ENCODE data around the gene MYPN.
"Not testable (repeated sequence)": the region's sequence is repeated elsewhere in the genome, so short reads cannot be mapped to it uniquely, and the experiment has no call there.

Gene MYPN

GRCh38 chr10:68237173-68237572 lies 127.9 kb downstream of the MYPN start:
- no peak for DNase-seq

DNA sequence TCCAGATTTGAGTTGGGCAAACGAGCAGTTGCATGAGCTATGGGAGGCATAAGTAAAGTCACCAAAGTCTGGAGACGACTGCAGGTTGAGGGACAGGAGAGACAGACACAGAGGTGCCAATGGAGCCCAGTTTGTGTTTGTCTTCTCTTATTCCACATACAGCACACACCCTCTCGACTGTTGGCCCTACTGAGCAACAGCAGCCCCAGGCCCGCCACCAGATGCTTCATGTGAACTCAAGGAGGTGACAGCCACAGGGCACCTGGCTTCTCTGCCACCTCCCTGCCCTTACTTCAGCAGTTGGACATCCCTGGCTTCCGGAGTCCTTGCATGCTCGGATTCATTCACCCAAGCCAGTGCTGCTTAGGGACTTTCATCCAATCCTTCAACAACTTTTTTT lies 129.1 kb downstream of the MYPN start:
- no peak for DNase-seq

- no peak for DNase-seq
Measured at GRCh38 chr10:68239069-68239468, 129.8 kb downstream of the MYPN start.

GRCh38 chr10:68239596-68240150 lies 130.4 kb downstream of the MYPN start:
- DNase-seq: no peak

DNA sequence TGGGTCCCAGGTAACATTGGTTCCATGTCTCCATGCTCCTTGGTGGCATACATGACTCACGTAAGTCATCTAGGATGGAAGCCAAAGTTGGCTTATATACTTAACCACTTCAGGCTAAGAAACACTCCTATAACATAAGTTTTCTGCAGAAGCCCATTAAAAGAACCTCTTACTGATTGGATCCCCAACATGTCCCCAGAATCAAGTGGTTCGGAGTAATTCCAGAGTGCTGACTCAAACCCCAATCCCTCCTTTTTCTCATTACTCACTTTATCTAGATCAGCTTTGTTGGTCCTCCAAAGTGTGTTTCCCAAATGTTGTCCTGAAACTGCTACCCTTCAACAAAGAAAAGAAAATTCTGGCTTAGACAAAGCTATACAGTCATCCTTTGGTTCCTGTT lies 132.8 kb downstream of the MYPN start:
- DNase-seq: no peak

DNA sequence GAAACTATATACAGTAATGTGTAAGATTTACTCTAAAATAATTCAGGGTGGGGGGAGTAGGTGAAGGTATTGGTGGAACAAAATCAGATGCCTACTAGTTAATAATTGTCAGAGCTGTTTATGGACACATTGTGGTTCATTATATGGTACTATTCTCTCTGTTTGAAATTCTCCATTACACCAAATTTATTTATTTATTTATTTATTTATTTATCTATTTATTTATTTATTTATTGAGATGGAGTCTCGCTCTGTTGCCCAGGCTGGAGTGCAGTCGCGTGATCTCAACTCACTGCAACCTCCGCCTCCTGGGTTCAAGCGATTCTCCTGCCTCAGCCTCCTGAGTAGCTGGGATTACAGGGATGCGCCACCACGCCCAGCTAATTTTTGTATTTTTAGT lies 137.1 kb downstream of the MYPN start:
- not testable (repeated sequence) for DNase-seq

- DNase-seq: no peak
Measured at GRCh38 chr10:68247931-68248330, 138.6 kb downstream of the MYPN start.

GRCh38 chr10:68249297-68249696 lies 140.0 kb downstream of the MYPN start:
- no peak for DNase-seq

DNA sequence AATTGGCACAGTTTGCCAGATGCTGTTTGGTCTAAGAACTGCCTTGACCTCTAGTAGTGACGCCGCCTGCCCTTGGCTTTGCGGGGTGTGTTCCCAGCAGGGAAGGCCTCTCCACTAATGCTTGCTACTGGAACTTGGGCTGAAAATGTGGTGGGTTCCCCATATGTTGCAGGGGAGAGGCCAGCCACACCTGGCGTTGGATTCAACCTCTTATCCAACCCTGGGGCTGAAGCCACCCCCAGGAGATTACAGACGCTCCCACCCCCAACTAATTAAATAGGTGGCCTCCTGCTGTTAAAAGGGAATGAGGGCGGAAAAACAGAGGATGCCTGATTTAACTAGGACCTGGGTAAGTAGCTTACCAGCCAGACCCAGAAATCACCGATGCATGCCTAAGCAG lies 141.9 kb downstream of the MYPN start:
- DNase-seq: no peak

- no peak for DNase-seq
Measured at GRCh38 chr10:68251625-68252495, 142.6 kb downstream of the MYPN start.

- DNase-seq: no peak
Measured at GRCh38 chr10:68253346-68253745, 144.1 kb downstream of the MYPN start.

DNA sequence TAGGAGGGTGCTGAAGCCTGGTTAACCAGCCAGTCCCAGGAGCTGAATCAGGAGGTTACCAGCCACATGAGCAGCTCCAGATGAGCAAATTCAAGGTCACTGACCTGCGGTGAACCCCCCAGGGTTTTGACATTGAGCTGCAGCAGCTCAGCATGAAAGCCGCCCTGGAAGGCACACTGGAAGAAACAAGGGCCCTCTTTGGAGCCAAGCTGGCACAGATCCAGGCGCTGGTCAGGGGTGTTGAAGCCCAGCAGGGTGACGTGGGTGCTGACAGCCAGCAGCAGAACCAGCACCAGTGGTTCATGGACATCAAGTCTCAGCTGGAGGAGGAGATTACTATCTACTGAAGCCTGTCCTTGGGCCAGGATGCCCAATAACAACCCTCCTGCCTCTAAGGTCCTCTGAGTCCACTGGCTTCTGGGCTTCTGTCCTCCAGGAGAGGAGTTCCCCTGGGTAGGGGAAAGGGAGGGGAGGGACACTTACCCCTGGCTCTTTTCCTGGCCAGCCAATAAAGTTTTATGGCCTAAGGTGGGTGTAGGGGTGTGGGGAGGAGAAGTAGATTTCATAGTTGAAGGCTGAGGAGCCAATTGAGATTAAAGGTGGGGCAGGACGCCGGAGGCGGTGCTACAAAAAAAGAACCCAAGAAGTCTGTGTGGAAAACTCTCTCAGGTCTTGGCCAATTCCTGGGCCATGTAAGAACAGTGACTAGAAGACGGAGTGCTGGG lies 152.0 kb downstream of the MYPN start:
- no peak for DNase-seq

Data from NCI-H1105 treated with DMSO at 0.1 percent for 48 hours (cell line).